AG20443 (cell line): ENCODE results near the gene DLD.
"Not testable (repeated sequence)": the region's sequence is repeated elsewhere in the genome, so short reads cannot be mapped to it uniquely, and the experiment has no call there.

Source experiments
- DNase-seq: peaks from one replicate; pipeline ENCODE4 v3.0.0; 2012; ENCODE audit warnings: low spot score, mixed read lengths

DLD gene

GRCh38 chr7:107890962-107891635 lies at the start of gene DLD:
DLD (plus strand) TSS chr7:107891183; CDS start chr7:107891251, 68 bp downstream.
- DNase-seq: peak; percentile 98

GRCh38 chr7:107842213-107842612 lies 48.8 kb upstream of the DLD start:
- DNase-seq: no peak

- DNase-seq: no peak
These were observed 47.8 kb upstream of the DLD start for GRCh38 chr7:107843184-107843583.

- DNase-seq: no peak
These were observed 44.7 kb upstream of the DLD start for GRCh38 chr7:107846324-107846723.

GRCh38 chr7:107847168-107847835 lies 43.7 kb upstream of the DLD start:
- DNase-seq: no peak

GRCh38 chr7:107847836-107848175 lies 43.2 kb upstream of the DLD start:
- not testable (repeated sequence) for DNase-seq

- not testable (repeated sequence) for DNase-seq
These were observed 42.8 kb upstream of the DLD start for GRCh38 chr7:107848211-107848610.

- DNase-seq: no peak
These were observed 40.8 kb upstream of the DLD start for GRCh38 chr7:107850216-107850615.

- DNase-seq: peak; percentile 24
These were observed 40.3 kb upstream of the DLD start for GRCh38 chr7:107850643-107851042.

GRCh38 chr7:107854454-107854853 lies 36.5 kb upstream of the DLD start:
- no peak for DNase-seq

- peak; percentile 26 for DNase-seq
These were observed 36.0 kb upstream of the DLD start for GRCh38 chr7:107854989-107855388.

GRCh38 chr7:107856806-107857540 lies 34.0 kb upstream of the DLD start:
- DNase-seq: no peak

- DNase-seq: peak; percentile 37
These were observed 33.5 kb upstream of the DLD start for GRCh38 chr7:107857541-107857912.

GRCh38 chr7:107858280-107858679 lies 32.7 kb upstream of the DLD start:
- no peak for DNase-seq

- DNase-seq: no peak
These were observed 30.6 kb upstream of the DLD start for GRCh38 chr7:107860279-107860961.

- DNase-seq: peak; percentile 37
These were observed 29.9 kb upstream of the DLD start for GRCh38 chr7:107860981-107861652.

GRCh38 chr7:107865956-107866775 lies 24.8 kb upstream of the DLD start:
- DNase-seq: no peak

- DNase-seq: no peak
These were observed 23.0 kb upstream of the DLD start for GRCh38 chr7:107867858-107868466.

- DNase-seq: no peak
These were observed 20.5 kb upstream of the DLD start for GRCh38 chr7:107870427-107871000.

GRCh38 chr7:107874111-107874510 lies 16.9 kb upstream of the DLD start:
- DNase-seq: no peak
